Epithelial cell of esophagus (primary cell): ENCODE measurements around the gene CAVIN3.

Source experiments
- DNase-seq: peaks from one replicate; pipeline ENCODE4 v3.0.0; 2010; ENCODE audit warnings: low read depth
- H3K4me3 ChIP-seq: 2 replicates; pipeline ENCODE4 v1.5.1; 2011; ENCODE audit warnings: mild to moderate bottlenecking, low read length, control low read depth
- CTCF ChIP-seq: IDR thresholded peaks from 2 replicates; pipeline ENCODE4 v1.5.1; 2011; ENCODE audit warnings: low read depth, mild to moderate bottlenecking, low read length, control low read depth, inconsistent platforms; ENCODE audit not compliant: insufficient read depth; ENCODE audit errors: missing control alignments

Gene CAVIN3

GRCh38 chr11:6273188-6273587 lies 47.1 kb downstream of the CAVIN3 start:
- DNase-seq, result no peak
- no peak overlapping the region for H3K4me3 ChIP-seq
- no peak for TF ChIP-seq CTCF

GRCh38 chr11:6271598-6271997 lies 48.7 kb downstream of the CAVIN3 start:
- H3K4me3 ChIP-seq, result no peak overlapping the region
- TF ChIP-seq CTCF, result no peak
- DNase-seq, result no peak

- no peak overlapping the region for H3K4me3 ChIP-seq
- no peak for DNase-seq
- no peak for TF ChIP-seq CTCF
Measured at GRCh38 chr11:6270584-6271246, 49.6 kb downstream of the CAVIN3 start.

GRCh38 chr11:6269994-6270393 lies 50.3 kb downstream of the CAVIN3 start:
- DNase-seq, result no peak
- no peak for TF ChIP-seq CTCF
- no peak overlapping the region for H3K4me3 ChIP-seq
